ENCODE measurements around the gene ADGRG3.
A peak's percentile ranks its signal among the peaks of the same experiment; 100 is the strongest.

The ADGRG3 gene

GRCh38 chr16:57667048-57667525 is 1.0 kb upstream of the ADGRG3 start:
- Histone ChIP-seq H3K9ac (ENCODE audit: low read length) (no peak overlapping the region), H2BK120ac (ENCODE audit: low read depth, low read length) (no peak overlapping the region), H3K14ac (ENCODE audit: low read length in 2 of 2) (no peak overlapping the region), H3K36me3 (ENCODE audit: control insufficient read depth in 1 of 2, insufficient read depth in 2 of 2, low read depth in 1 of 2, low read length in 2 of 2) (peaks cover 3 to 39% of the 10 kb centered on the region in 2 experiments), H3K4me2 (ENCODE audit: low read length, poor library complexity, severe bottlenecking) (no peak overlapping the region), H3K18ac (ENCODE audit: low read depth in 1 of 2, low read length in 2 of 2) (no peak overlapping the region), H2BK12ac (ENCODE audit: low read length in 2 of 2) (no peak overlapping the region), H3K9me3 (ENCODE audit: control insufficient read depth, low read length) (no peaks in the 10 kb centered on the region), H4K91ac (ENCODE audit: low read length) (no peak overlapping the region), H3K79me1 (replicated peaks; ENCODE audit: low read length, poor library complexity, severe bottlenecking) (no peaks in the 10 kb centered on the region), H3K4ac (ENCODE audit: low read depth in 1 of 2, low read length in 2 of 2) (no peak overlapping the region), H2BK15ac (ENCODE audit: low read depth, poor library complexity, severe bottlenecking) (no peak overlapping the region), H2BK5ac (ENCODE audit: low read depth, low read length, poor library complexity, severe bottlenecking) (no peak overlapping the region), H2AFZ (ENCODE audit: low read depth, low read length) (no peak overlapping the region), H3K27ac (ENCODE audit: low read length, poor library complexity, severe bottlenecking) (no peak overlapping the region), H3K27me3 (ENCODE audit: control insufficient read depth in 1 of 2, insufficient read depth in 1 of 2, low read length in 2 of 2) (peaks cover 0 to 19% of the 10 kb centered on the region in 2 experiments), H3K4me3 (ENCODE audit: insufficient read depth in 1 of 2, low read depth in 1 of 2, low read length in 2 of 2) (no peak overlapping the region), H3K4me1 (ENCODE audit: control insufficient read depth, insufficient read depth, low read depth, low read length) (peaks cover 19% of the 10 kb centered on the region), H2AK5ac (ENCODE audit: low read length, severe bottlenecking) (no peak overlapping the region), H3K23ac (ENCODE audit: low read length in 2 of 2) (no peak overlapping the region), H4K8ac (ENCODE audit: low read length) (no peak overlapping the region)
- WGBS: 85% methylated on average over 5 of the region's 5 CpGs
- DNase-seq: no peak

DNA sequence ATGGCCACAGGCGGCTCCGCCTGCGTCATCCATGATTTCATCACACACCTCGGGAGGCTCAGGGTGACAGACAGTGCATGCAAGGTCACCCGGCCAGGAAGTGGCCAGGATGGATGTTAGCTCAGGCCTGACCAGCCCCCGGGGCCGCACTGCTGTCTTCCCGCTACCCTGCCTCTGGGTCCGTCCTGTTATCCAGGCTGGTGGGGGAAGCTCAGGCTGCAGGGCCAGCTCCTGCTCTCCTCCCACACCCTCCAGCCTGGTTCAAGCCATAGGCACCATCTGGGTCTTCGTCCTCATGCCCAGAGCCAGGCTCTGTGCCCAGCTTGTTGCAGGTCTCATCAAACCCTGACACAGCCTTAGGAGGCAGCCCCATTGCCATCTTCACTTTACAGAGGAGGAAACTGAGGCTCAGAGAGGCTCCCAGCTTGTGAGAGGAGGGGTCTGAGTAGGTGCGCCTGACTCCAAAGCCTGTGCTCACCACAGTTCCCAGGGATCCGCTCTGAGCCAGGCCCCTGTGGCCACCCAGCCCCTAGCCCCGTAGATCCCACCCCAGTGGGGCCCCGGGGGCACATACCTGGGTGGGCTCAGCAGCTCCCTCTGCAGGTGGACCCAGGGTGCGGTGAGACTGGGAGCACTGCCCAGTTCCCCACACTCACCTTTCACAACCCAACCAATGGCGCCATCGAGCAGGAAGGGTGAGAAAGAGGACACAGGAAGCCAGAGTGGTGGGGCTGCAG is 412 bp upstream of the ADGRG3 start:
- H3K4me3 ChIP-seq (ENCODE audit: insufficient read depth in 1 of 2, low read depth in 1 of 2, low read length in 2 of 2): no peak overlapping the region
- H3K27ac ChIP-seq (ENCODE audit: low read length, poor library complexity, severe bottlenecking): no peak overlapping the region
- peak; percentile 59 for DNase-seq
- no peak overlapping the region for H2BK15ac ChIP-seq (ENCODE audit: low read depth, poor library complexity, severe bottlenecking)
- 70% methylated on average over 15 of the region's 17 CpGs for WGBS
- H3K4ac ChIP-seq (ENCODE audit: low read depth in 1 of 2, low read length in 2 of 2): no peak overlapping the region
- H3K79me1 ChIP-seq (replicated peaks; ENCODE audit: low read length, poor library complexity, severe bottlenecking): no peaks in the 10 kb centered on the region
- no peaks in the 10 kb centered on the region for H3K9me3 ChIP-seq (ENCODE audit: control insufficient read depth, low read length)
- H2BK12ac ChIP-seq (ENCODE audit: low read length in 2 of 2): no peak overlapping the region
- H4K8ac ChIP-seq (ENCODE audit: low read length): peak overlapping the region; percentile 29
- H2AK5ac ChIP-seq (ENCODE audit: low read length, severe bottlenecking): no peak overlapping the region
- no peak overlapping the region for H4K91ac ChIP-seq (ENCODE audit: low read length)
- H3K18ac ChIP-seq (ENCODE audit: low read depth in 1 of 2, low read length in 2 of 2): no peak overlapping the region
- H3K27me3 ChIP-seq (ENCODE audit: control insufficient read depth in 1 of 2, insufficient read depth in 1 of 2, low read length in 2 of 2): peaks cover 1 to 25% of the 10 kb centered on the region in 2 experiments
- no peak overlapping the region for H3K9ac ChIP-seq (ENCODE audit: low read length)
- H3K14ac ChIP-seq (ENCODE audit: low read length in 2 of 2): no peak overlapping the region
- H3K4me1 ChIP-seq (ENCODE audit: control insufficient read depth, insufficient read depth, low read depth, low read length): peaks cover 19% of the 10 kb centered on the region
- no peak overlapping the region for H3K23ac ChIP-seq (ENCODE audit: low read length in 2 of 2)
- no peak overlapping the region for H2BK5ac ChIP-seq (ENCODE audit: low read depth, low read length, poor library complexity, severe bottlenecking)
- H3K36me3 ChIP-seq (ENCODE audit: control insufficient read depth in 1 of 2, insufficient read depth in 2 of 2, low read depth in 1 of 2, low read length in 2 of 2): peaks cover 3 to 33% of the 10 kb centered on the region in 2 experiments
- no peak overlapping the region for H2AFZ ChIP-seq (ENCODE audit: low read depth, low read length)
- no peak overlapping the region for H3K4me2 ChIP-seq (ENCODE audit: low read length, poor library complexity, severe bottlenecking)
- peak overlapping the region; percentile 23 for H2BK120ac ChIP-seq (ENCODE audit: low read depth, low read length)

DNA sequence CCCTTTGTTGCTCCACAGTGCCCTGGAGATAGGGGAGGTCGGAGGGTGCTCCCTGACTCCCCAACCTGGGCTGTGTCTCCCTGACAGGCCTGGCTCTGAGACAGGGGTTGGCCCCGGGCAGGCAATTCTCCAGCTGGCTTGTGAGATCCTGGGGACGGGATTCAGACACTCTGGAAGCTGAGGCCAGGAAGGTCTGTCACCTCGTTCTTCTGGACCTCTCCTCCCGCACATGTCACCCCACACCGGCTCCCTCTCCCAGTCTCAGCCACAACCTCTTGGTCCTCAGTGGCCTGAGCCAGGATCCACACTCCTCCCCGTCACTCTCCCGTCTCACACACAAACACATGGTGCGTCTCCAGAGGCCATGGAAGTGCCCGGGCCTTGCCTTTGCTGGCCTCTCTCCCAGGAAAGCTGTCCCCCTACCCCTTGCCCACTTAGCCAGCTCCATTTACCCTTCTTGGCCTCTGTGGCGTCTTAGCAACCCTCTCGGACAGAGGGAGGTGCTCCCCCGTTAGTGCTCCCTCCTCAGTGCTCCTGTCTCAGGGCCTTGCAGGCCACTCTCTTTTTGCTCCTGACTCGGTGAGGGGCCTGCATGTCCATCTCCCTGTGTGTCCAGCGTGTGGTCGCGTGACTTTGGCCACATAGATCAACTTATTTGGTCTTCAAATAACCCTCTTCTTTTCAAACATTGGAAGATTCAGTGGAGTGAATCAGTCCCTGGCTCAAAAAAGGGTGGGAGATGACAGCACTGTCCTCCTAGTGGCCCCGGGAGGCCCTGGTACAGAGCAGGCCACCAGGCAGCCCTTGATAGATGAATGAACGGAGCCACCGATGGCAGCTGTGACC is 747 bp downstream of the ADGRG3 start:
- 92% methylated on average over 18 of the region's 20 CpGs for WGBS
- Histone ChIP-seq H2BK5ac (ENCODE audit: low read depth, low read length, poor library complexity, severe bottlenecking) (no peak overlapping the region), H3K4me2 (ENCODE audit: low read length, poor library complexity, severe bottlenecking) (no peak overlapping the region), H3K27ac (ENCODE audit: low read length, poor library complexity, severe bottlenecking) (no peak overlapping the region), H3K36me3 (ENCODE audit: control insufficient read depth in 1 of 2, insufficient read depth in 2 of 2, low read depth in 1 of 2, low read length in 2 of 2) (peaks cover 3 to 23% of the 10 kb centered on the region in 2 experiments), H4K91ac (ENCODE audit: low read length) (no peak overlapping the region), H2BK120ac (ENCODE audit: low read depth, low read length) (no peak overlapping the region), H3K27me3 (ENCODE audit: control insufficient read depth in 1 of 2, insufficient read depth in 1 of 2, low read length in 2 of 2) (peaks cover 13 to 36% of the 10 kb centered on the region in 2 experiments), H2AFZ (ENCODE audit: low read depth, low read length) (no peak overlapping the region), H3K9ac (ENCODE audit: low read length) (no peak overlapping the region), H3K14ac (ENCODE audit: low read length in 2 of 2) (no peak overlapping the region), H2BK15ac (ENCODE audit: low read depth, poor library complexity, severe bottlenecking) (no peak overlapping the region), H3K9me3 (ENCODE audit: control insufficient read depth, low read length) (no peaks in the 10 kb centered on the region), H3K79me1 (replicated peaks; ENCODE audit: low read length, poor library complexity, severe bottlenecking) (no peaks in the 10 kb centered on the region), H4K8ac (ENCODE audit: low read length) (no peak overlapping the region), H2BK12ac (ENCODE audit: low read length in 2 of 2) (no peak overlapping the region), H3K4me1 (ENCODE audit: control insufficient read depth, insufficient read depth, low read depth, low read length) (peaks cover 19% of the 10 kb centered on the region), H3K18ac (ENCODE audit: low read depth in 1 of 2, low read length in 2 of 2) (no peak overlapping the region), H3K4ac (ENCODE audit: low read depth in 1 of 2, low read length in 2 of 2) (no peak overlapping the region), H2AK5ac (ENCODE audit: low read length, severe bottlenecking) (no peak overlapping the region), H3K4me3 (ENCODE audit: insufficient read depth in 1 of 2, low read depth in 1 of 2, low read length in 2 of 2) (no peak overlapping the region), H3K23ac (ENCODE audit: low read length in 2 of 2) (no peak overlapping the region)
- DNase-seq: no peak
